Lower leg skin (tissue), 4 donors: ENCODE measurements around the gene CEP85. TPM values are rescaled to one million over a fixed set of nuclear protein-coding genes. Genes with fewer than 3 reads are reported as not detected.

Experiments
- DNase-seq, 2 donors: peaks; one replicate each; pipeline ENCODE4 v3.0.0-alpha.2; 2019; ENCODE audit warnings: low spot score in 2 of 2
- H3K4me3 ChIP-seq: fragments of 200-600 bp; sonication (generic); 2 replicates; pipeline ENCODE4 v1.5.1; 2017; ENCODE audit warnings: mild to moderate bottlenecking, low read depth; ENCODE audit not compliant: poor library complexity, severe bottlenecking
- POLR2A ChIP-seq, 2 donors: fragments of 450-650 bp; IDR thresholded peaks; one replicate each; pipeline ENCODE4 v1.6.1; 2016 to 2017; ENCODE audit warnings: antibody characterized with exemption in 2 of 2, mild to moderate bottlenecking in 1 of 2, moderate library complexity in 1 of 2
- WGBS, 2 donors: methylation state at CpG; one replicate each; pipeline ENCODE4 v1.1.5; 2018; 5-methylcytosine and 5-hydroxymethylcytosine counted together
- intact Hi-C: fragments of 100-400 bp; cut with DNase I; formaldehyde crosslinking; loops from one replicate; pipeline ENCODE4 v1.15.0; 2023; ENCODE audit warnings: low total_unique reads
- total RNA-seq, 4 donors: library from RNA; depleted of rRNA; stranded (reverse); fragments of >200 nt; gene quantifications; one replicate each; pipeline ENCODE4 v1.1.0, GENCODE V29; 2016
- TF ChIP-seq, protein P1 (sequence below), 3 donors: fragments of 450-650 bp; IDR thresholded peaks; one replicate each; pipeline ENCODE4 v1.5.1; 2016; ENCODE audit warnings: antibody characterized with exemption in 3 of 3, mild to moderate bottlenecking in 3 of 3, moderate library complexity in 2 of 3

The CEP85 gene
- total RNA-seq, 4 donors from 2014 or later: 13.0 to 17.2 (median 14.1) TPM

DNA sequence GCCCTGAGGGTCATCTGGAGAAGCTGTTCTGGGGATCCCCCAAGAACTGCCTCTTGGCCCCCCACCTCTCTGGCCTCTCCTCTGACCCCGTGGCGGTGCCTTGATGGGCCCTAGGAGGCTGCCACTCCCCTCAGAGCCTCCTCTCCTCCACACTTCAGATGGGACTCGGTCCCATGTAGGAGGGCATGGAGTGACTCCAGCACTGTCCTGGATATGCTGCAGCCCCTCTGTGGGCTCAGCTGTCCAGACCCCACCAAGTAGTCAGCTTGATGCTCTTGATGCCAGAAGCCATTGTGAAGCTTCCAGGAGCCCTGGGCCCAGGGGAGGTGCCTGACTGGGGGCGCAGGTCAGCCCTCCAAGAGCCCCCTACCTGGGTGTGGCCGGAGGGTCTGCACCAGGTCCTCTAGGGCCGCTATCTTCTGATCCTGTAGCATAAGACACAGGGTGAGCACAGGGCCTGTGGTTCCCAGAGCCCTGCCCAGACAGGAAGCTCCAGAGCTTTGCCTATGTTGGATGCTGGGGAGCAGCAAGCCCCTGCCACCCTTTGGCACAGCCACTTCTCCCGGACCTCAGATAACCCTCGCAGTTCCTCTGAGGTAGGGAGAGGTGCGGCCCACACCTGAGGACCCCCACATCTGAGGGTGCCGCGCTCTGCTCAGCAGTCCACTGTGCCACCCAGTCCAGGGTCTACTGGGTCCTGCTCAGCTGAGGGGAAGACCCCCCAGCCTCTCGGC lies 63.2 kb downstream of the CEP85 start:
- WGBS, 2 donors: 93 to 96% methylated on average over 4 to 7 of the region's 12 CpGs
- no peak for DNase-seq

DNA sequence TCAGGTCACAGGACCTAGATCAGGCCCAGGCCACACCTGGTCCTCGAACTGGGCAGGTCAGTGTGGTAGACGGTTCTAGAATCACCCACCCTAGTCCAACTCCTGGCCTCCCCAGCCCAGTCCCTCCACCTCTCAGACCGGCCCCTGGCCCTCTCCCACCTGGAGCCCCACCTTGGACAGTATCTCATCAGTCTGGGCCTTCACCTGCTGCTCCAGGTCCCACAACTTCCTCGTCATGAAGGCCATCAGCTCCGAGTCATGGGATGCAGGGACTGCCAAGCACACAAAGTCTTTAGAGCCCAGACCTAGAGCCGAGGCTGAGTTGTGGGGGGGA lies 63.8 kb downstream of the CEP85 start:
- intact Hi-C loops: no loop called here
- no peak overlapping the region for H3K4me3 ChIP-seq

More for the DNA sequence above, 63.2 kb downstream of the CEP85 start:
- intact Hi-C loops: no loop called here
- no peak overlapping the region for H3K4me3 ChIP-seq
- TF ChIP-seq, protein P1, sequence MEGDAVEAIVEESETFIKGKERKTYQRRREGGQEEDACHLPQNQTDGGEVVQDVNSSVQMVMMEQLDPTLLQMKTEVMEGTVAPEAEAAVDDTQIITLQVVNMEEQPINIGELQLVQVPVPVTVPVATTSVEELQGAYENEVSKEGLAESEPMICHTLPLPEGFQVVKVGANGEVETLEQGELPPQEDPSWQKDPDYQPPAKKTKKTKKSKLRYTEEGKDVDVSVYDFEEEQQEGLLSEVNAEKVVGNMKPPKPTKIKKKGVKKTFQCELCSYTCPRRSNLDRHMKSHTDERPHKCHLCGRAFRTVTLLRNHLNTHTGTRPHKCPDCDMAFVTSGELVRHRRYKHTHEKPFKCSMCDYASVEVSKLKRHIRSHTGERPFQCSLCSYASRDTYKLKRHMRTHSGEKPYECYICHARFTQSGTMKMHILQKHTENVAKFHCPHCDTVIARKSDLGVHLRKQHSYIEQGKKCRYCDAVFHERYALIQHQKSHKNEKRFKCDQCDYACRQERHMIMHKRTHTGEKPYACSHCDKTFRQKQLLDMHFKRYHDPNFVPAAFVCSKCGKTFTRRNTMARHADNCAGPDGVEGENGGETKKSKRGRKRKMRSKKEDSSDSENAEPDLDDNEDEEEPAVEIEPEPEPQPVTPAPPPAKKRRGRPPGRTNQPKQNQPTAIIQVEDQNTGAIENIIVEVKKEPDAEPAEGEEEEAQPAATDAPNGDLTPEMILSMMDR (IDR thresholded peaks at IDR 0.05): no peak
- TF ChIP-seq POLR2A (IDR thresholded peaks at IDR 0.05): no peak

DNA sequence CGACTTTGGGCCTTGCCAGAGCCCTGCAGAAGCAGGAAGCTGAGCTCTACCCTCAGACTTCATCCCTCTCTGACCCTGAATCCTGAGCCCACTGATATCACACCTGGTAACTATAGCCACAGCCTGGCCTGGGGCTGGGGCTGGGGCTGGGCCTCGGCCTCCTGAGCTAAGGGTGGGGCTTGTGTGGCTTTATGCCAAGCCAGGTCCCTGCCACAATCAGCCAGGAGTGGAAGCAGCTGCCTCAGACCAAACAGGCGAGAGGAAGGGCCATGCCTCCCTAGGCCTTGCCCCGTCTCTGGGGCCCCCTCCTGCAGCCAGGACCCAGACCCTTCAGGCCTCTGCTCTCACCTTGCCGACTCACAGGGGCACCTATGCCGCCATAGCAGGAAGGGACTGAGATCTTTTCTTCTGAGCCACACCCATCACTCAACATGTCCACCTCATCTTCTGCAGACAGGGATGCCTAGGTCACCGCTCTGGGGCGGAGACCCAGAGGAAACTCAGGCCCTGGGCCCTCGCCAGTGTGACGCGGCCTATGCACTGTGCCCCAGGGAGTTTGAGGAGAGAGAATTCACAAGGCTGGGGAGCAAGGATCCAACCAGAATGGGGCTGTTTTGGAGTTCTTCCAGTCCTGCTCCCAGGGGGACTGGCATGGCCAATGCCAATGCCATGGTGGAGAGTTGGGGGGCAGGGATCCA lies 66.7 kb downstream of the CEP85 start:
- WGBS, 2 donors: 84% methylated on average over 10 to 11 of the region's 11 CpGs
- H3K4me3 ChIP-seq: no peak overlapping the region
- intact Hi-C loops: no loop called here
- DNase-seq: no peak
- TF ChIP-seq, protein P1 (IDR thresholded peaks at IDR 0.05): no peak
- TF ChIP-seq POLR2A (IDR thresholded peaks at IDR 0.05): no peak

More for the DNA sequence above, 63.8 kb downstream of the CEP85 start:
- 81 to 92% methylated on average over 6 of the region's 6 CpGs for WGBS, 2 donors
- TF ChIP-seq POLR2A (IDR thresholded peaks at IDR 0.05): no peak
- TF ChIP-seq, protein P1 (IDR thresholded peaks at IDR 0.05): no peak
- no peak for DNase-seq

DNA sequence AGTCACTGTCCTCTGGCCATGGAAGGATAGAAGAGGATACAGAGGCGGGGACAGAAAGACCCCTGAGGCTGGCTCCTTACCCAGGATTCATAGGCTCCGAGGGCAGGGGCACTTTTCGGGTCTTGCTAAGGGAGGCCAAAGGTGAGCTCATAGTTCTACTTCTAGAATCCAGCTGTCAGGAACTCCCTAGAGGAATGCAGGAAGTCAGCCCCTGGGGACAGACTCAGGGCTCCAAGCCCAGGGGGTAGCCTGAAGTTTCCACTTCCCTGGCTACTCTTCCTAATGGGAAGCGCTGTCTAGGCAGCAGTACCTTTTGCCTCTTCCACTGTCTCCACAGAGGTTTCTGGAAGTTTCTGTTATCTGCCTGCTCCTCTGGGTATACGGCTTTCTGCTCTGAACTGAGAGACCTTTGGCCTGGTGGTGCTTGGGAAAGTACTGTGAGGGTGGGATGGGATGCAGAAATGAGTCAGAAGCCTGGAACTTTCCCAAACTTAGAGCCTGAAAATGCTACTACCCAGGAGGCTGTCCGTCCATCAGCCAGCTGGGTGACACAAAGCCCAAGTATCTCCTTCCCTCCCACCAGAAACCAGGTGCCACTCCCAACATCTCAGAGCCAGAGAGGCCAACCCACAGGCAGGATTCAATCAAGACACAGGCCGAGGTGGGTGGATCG lies 68.9 kb downstream of the CEP85 start:
- no peak overlapping the region for H3K4me3 ChIP-seq
- TF ChIP-seq POLR2A (IDR thresholded peaks at IDR 0.05): no peak
- TF ChIP-seq, protein P1 (IDR thresholded peaks at IDR 0.05): no peak
- 63 to 71% methylated on average over 8 of the region's 8 CpGs for WGBS, 2 donors
- intact Hi-C loops: no loop called here
- peak in 1 of 2 donors; percentile 84 for DNase-seq

DNA sequence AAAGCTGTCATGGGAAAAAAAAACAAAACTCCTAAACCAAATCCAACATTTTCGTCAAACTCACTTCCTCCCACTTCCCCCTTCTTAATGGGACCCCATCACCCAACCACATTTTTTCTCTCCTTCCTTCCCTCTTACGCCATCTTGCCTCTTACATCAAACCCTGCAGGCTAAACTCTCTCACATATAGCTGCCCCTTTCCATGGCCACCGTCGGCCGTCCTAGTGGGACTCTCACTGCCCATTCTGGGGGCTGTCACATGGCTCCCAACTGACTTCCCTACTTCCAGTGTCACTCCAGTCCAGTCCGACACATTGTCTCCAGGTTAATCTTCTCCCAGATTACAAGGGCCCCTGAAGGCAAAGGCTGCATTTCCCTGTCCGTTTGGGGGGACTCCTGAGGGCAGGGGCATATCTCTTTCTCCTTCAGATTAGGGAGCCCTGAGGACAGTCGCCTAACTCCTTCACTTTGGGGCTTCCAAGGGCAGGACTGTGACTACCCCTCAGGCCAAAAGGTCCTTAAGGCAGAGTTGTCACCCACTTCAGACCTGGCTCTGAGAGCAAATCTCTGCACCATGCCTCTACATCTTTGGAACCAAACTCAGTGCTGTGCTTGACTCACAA lies 71.8 kb downstream of the CEP85 start:
- no peak for DNase-seq
- intact Hi-C loops: no loop called here
- 25 to 39% methylated on average over 8 of the region's 8 CpGs for WGBS, 2 donors
- peak overlapping the region; percentile 68 for H3K4me3 ChIP-seq
- TF ChIP-seq POLR2A (IDR thresholded peaks at IDR 0.05): no peak
- TF ChIP-seq, protein P1 (IDR thresholded peaks at IDR 0.05): no peak
